Tibial artery (tissue), 4 donors: Measurements from ENCODE around the gene APEX2.
"Not testable (repeated sequence)": the region's sequence is repeated elsewhere in the genome, so short reads cannot be mapped to it uniquely, and the experiment has no call there.

ENCODE experiments used
- DNase-seq, 2 donors: peaks; one replicate each; pipeline ENCODE4 v3.0.0-alpha.2; 2019
- H3K27ac ChIP-seq, 2 donors: fragments of 200-600 bp; sonication (generic) in 1 of 2; 1 replicate in 1 of 2; 2 replicates in 1 of 2; pipeline ENCODE4 v1.5.1; 2018 to 2019; ENCODE audit warnings: mild to moderate bottlenecking in 1 of 2
- H3K27me3 ChIP-seq, 2 donors: fragments of 200-600 bp; sonication (generic) in 1 of 2; one replicate each; pipeline versions ENCODE4 v1.5.1 to v1.6.0; 2016 to 2019
- H3K36me3 ChIP-seq, 3 donors: fragments of 200-600 bp; sonication (generic) in 2 of 3; one replicate each; pipeline ENCODE4 v1.5.1; 2016 to 2019; ENCODE audit warnings: mild to moderate bottlenecking in 2 of 3
- H3K4me1 ChIP-seq, 4 donors: fragments of 200-600 bp; sonication (generic) in 2 of 4; 1 replicate in 3 of 4; 2 replicates in 1 of 4; pipeline ENCODE4 v1.5.1; 2016 to 2019
- H3K4me3 ChIP-seq, 2 donors: fragments of 200-600 bp; sonication (generic) in 1 of 2; 1 replicate in 1 of 2; 2 replicates in 1 of 2; pipeline ENCODE4 v1.5.1; 2018 to 2019; ENCODE audit warnings: mild to moderate bottlenecking in 2 of 2
- H3K9me3 ChIP-seq, 3 donors: fragments of 200-600 bp; sonication (generic) in 1 of 3; one replicate each; pipeline ENCODE4 v1.5.1; 2016 to 2019
- intact Hi-C: fragments of 100-400 bp; cut with DNase I; formaldehyde crosslinking; loops from one replicate; pipeline ENCODE4 v1.15.0; 2023; ENCODE audit warnings: low total_unique reads
- TF ChIP-seq, protein P1 (sequence below), 2 experiments: fragments of 200-600 bp in 1 of 2; fragments of 450-650 bp in 1 of 2; IDR thresholded peaks; one replicate each; pipeline ENCODE4 v1.5.1; 2017 to 2019; ENCODE audit warnings: antibody characterized with exemption in 2 of 2, mild to moderate bottlenecking in 1 of 2, moderate library complexity in 1 of 2

The APEX2 gene

GRCh38 chrX:54978448-54978847 lies 21.7 kb upstream of the APEX2 start:
- TF ChIP-seq, protein P1, sequence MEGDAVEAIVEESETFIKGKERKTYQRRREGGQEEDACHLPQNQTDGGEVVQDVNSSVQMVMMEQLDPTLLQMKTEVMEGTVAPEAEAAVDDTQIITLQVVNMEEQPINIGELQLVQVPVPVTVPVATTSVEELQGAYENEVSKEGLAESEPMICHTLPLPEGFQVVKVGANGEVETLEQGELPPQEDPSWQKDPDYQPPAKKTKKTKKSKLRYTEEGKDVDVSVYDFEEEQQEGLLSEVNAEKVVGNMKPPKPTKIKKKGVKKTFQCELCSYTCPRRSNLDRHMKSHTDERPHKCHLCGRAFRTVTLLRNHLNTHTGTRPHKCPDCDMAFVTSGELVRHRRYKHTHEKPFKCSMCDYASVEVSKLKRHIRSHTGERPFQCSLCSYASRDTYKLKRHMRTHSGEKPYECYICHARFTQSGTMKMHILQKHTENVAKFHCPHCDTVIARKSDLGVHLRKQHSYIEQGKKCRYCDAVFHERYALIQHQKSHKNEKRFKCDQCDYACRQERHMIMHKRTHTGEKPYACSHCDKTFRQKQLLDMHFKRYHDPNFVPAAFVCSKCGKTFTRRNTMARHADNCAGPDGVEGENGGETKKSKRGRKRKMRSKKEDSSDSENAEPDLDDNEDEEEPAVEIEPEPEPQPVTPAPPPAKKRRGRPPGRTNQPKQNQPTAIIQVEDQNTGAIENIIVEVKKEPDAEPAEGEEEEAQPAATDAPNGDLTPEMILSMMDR (IDR thresholded peaks at IDR 0.05) = no peak
- DNase-seq = no peak
- intact Hi-C loops = no loop called here
- Histone ChIP-seq H3K27me3 (no peaks in the 10 kb centered on the region), H3K4me3 (no peak overlapping the region), H3K9me3 (peaks cover 0 to 6% (median 0%) of the 10 kb centered on the region in 3 donors), H3K4me1 (no peaks in the 10 kb centered on the region), H3K36me3 (no peaks in the 10 kb centered on the region), H3K27ac (no peak overlapping the region)

GRCh38 chrX:54979432-54979831 lies 20.7 kb upstream of the APEX2 start:
- H3K27ac ChIP-seq = no peak overlapping the region
- H3K4me1 ChIP-seq = no peaks in the 10 kb centered on the region
- intact Hi-C loops = no loop called here
- no peaks in the 10 kb centered on the region for H3K27me3 ChIP-seq
- peaks cover 0 to under 1% (median 0%) of the 10 kb centered on the region in 3 donors for H3K9me3 ChIP-seq
- H3K4me3 ChIP-seq = no peak overlapping the region
- no peaks in the 10 kb centered on the region for H3K36me3 ChIP-seq
- TF ChIP-seq, protein P1 (IDR thresholded peaks at IDR 0.05) = no peak
- no peak for DNase-seq

DNA sequence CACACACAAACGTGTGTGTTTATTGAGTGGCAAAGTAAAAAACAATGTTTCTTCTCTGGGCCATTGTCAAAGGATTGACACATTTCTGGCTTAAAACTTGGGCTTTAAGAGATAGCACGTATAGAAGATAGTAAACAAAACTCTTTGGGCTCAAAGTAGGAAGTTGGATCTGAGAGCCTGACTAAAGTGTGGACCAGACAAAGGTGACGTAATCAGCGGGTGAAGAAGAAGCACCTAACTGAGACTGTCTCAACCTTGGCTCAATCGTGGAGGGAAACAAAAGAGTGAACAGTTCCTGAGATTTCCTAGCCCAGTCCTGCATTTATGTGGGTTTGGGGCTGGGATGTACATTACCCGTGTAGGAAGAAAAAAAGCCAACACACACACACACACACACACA lies 19.8 kb upstream of the APEX2 start:
- Histone ChIP-seq H3K9me3 (no peaks in the 10 kb centered on the region), H3K36me3 (no peaks in the 10 kb centered on the region), H3K27me3 (no peaks in the 10 kb centered on the region), H3K27ac (no peak overlapping the region), H3K4me1 (no peaks in the 10 kb centered on the region), H3K4me3 (no peak overlapping the region)
- no peak for DNase-seq
- intact Hi-C loops = no loop called here
- TF ChIP-seq, protein P1 (IDR thresholded peaks at IDR 0.05) = no peak

DNA sequence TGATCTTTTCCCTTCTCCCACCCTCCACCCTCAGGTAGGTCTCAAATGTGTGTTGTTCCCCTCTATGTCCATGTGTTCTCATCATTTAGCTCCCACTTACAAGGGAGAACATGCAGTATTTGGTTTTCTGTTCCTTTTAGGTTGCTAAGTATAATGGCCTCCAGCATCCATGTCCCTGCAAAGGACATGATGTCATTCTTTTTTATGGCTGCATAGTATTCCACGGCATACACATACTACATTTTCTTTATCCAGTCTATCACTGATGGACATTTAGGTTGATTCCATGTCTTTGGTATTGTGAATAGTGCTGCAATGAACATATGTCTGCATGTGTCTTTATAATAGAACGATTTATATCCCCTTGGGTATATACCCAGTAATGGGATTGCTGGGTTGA lies 16.9 kb upstream of the APEX2 start:
- H3K4me3 ChIP-seq, H3K36me3 ChIP-seq, intact Hi-C loops: not testable (repeated sequence)

DNA sequence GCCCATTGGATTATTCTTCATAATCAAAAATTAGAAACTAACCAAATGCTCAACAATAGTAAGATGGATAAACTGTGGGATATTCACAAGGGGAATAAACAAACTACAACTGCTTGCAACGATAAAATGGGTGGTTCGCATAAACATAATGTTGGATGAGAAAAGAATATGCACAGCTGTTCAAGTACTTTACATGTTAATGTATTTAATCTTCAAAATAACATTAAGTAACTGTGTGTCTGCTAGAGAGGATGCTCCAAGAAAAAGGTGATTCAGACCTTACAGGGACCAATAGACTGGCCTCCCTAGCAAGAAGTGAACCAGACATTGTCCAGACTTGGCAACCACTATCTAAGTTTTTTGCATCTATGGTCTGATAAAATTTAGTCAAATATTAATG lies 8.5 kb upstream of the APEX2 start:
- TF ChIP-seq, protein P1 (IDR thresholded peaks at IDR 0.05) = no peak
- Histone ChIP-seq H3K9me3 (no peaks in the 10 kb centered on the region), H3K4me3 (no peak overlapping the region), H3K27ac (no peak overlapping the region), H3K27me3 (no peaks in the 10 kb centered on the region), H3K36me3 (no peaks in the 10 kb centered on the region), H3K4me1 (no peaks in the 10 kb centered on the region)
- no peak for DNase-seq
- intact Hi-C loops = no loop called here

More for the DNA sequence above, 16.9 kb upstream of the APEX2 start:
- not testable (repeated sequence) for H3K27ac ChIP-seq, H3K4me1 ChIP-seq, H3K9me3 ChIP-seq, H3K27me3 ChIP-seq, DNase-seq

DNA sequence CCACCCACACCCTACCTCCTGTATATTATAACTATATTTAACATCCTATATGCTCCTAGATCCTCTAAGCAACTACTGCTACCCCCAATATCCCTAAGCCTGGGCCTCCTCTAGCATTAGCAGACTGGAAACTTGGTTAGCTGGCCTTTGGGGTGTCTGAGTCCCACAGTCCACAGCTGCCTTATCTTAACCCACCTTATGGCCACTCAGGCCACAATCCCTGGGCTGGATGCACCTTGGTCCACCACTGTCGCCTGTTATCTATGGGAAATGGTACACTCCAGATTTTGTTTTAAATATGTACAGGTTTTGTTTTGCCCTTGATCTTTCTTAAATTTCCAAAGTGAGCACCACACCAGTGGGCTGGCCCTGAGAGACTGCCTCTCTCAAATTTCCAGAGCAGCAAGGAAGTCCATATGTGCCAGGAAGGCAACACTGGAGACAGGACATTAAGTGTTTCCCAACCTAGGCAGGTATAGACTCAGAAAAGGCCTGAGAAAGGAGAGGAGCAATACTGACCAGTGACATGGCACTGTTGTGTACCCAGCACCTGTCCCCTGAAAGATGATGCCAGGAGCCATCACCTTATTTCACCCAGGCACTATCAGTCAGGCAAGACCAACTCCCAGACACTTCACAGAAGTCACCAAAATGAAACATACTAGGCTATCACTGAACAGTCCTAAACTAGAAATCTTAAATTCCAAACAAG lies 7.1 kb upstream of the APEX2 start:
- no peak overlapping the region for H3K27ac ChIP-seq
- no peaks in the 10 kb centered on the region for H3K4me1 ChIP-seq

More for the DNA sequence above, 7.1 kb upstream of the APEX2 start:
- intact Hi-C loops = no loop called here
- no peak overlapping the region for H3K4me3 ChIP-seq
- TF ChIP-seq, protein P1 (IDR thresholded peaks at IDR 0.05) = no peak
- no peaks in the 10 kb centered on the region for H3K9me3 ChIP-seq
- H3K27me3 ChIP-seq = no peaks in the 10 kb centered on the region
- DNase-seq = no peak
- H3K36me3 ChIP-seq = no peaks in the 10 kb centered on the region
